Bronchial epithelial cell (primary cell): ENCODE measurements around the gene SIGMAR1. TPM values are rescaled to one million over a fixed set of nuclear protein-coding genes. Genes with fewer than 3 reads are reported as not detected.

ENCODE experiments used
- DNase-seq: peaks from one replicate; pipeline ENCODE4 v3.0.0-alpha.2; 2010; ENCODE audit warnings: low read depth
- FAIRE-seq: peaks from 2 replicates; lab custom pipeline; 2011; peaks lifted over from hg19 to GRCh38; lab: Jason Lieb, UNC
- H3K27me3 ChIP-seq: 2 replicates; pipeline ENCODE4 v1.5.1; 2011; ENCODE audit warnings: low read length; ENCODE audit not compliant: control insufficient read depth, insufficient read depth
- H3K36me3 ChIP-seq: 2 replicates; pipeline ENCODE4 v1.5.1; 2011; ENCODE audit warnings: low read length; ENCODE audit not compliant: control insufficient read depth, insufficient read depth
- H3K4me3 ChIP-seq: 2 replicates; pipeline ENCODE4 v1.5.1; 2011; ENCODE audit warnings: mild to moderate bottlenecking, low read depth, low read length, control low read depth
- CTCF ChIP-seq: IDR thresholded peaks from 2 replicates; pipeline ENCODE4 v1.5.1; 2011; ENCODE audit warnings: mild to moderate bottlenecking, moderate library complexity, low read length, control low read depth, inconsistent platforms; ENCODE audit not compliant: insufficient read depth, severe bottlenecking
- total RNA-seq: library from RNA; depleted of rRNA; stranded (reverse); fragments of >200 nt; gene quantifications from 2 replicates; pipeline ENCODE4 v1.2.1, GENCODE V29; 2014

The SIGMAR1 gene
- total RNA-seq, 1 donor from 2014 or later: 74.8 TPM

- Histone ChIP-seq H3K4me3 (no peak within 1 kb of the TSS), H3K36me3 (no peaks in the 10 kb centered on the region), H3K27me3 (no peaks in the 10 kb centered on the region)
- DNase-seq: peak; percentile 80
- no peak for FAIRE-seq
- TF ChIP-seq CTCF: no peak
Measured at GRCh38 chr9:34662526-34663302, 25.1 kb upstream of the SIGMAR1 start, which contains the start of gene CCL27. CCL27 (minus strand) TSS chr9:34662657; CDS start chr9:34662633, 24 bp downstream.

GRCh38 chr9:34659592-34660253, 22.1 kb upstream of the SIGMAR1 start:
- no peak for TF ChIP-seq CTCF
- H3K27me3 ChIP-seq: no peaks in the 10 kb centered on the region
- H3K36me3 ChIP-seq: no peaks in the 10 kb centered on the region
- DNase-seq: peak; percentile 78
- no peak overlapping the region for H3K4me3 ChIP-seq
- FAIRE-seq: no peak

GRCh38 chr9:34658461-34658860, 20.9 kb upstream of the SIGMAR1 start:
- no peaks in the 10 kb centered on the region for H3K27me3 ChIP-seq
- TF ChIP-seq CTCF: no peak

GRCh38 chr9:34656992-34657391, 19.4 kb upstream of the SIGMAR1 start:
- Histone ChIP-seq H3K36me3 (no peaks in the 10 kb centered on the region), H3K27me3 (no peaks in the 10 kb centered on the region), H3K4me3 (no peak overlapping the region)
- no peak for TF ChIP-seq CTCF
- DNase-seq (no peak), FAIRE-seq (peak; percentile 52)

More at GRCh38 chr9:34658461-34658860, 20.9 kb upstream of the SIGMAR1 start:
- FAIRE-seq (no peak), DNase-seq (no peak)
- H3K4me3 ChIP-seq: no peak overlapping the region
- H3K36me3 ChIP-seq: no peaks in the 10 kb centered on the region

GRCh38 chr9:34655394-34655793, 17.8 kb upstream of the SIGMAR1 start:
- H3K36me3 ChIP-seq: no peaks in the 10 kb centered on the region
- DNase-seq: no peak
- H3K27me3 ChIP-seq: no peaks in the 10 kb centered on the region
- no peak for TF ChIP-seq CTCF
- no peak overlapping the region for H3K4me3 ChIP-seq
- no peak for FAIRE-seq
